Measurements from ENCODE around the gene GBGT1. TPM values are rescaled to one million over a fixed set of nuclear protein-coding genes. Genes with fewer than 3 reads are reported as not detected.

Gene GBGT1
- total and polyA plus RNA-seq, 2 of the 4 experiments (the other 2 are of a cell fraction), result 1.8 to 3.2 TPM

- POLR2A ChIA-PET (ENCODE audit: unreplicated experiment), result no interaction called here
- Histone ChIP-seq H3K18ac (ENCODE audit: low read depth, low read length) (no peak overlapping the region), H2BK15ac (ENCODE audit: low read depth, low read length) (no peak overlapping the region), H2BK20ac (ENCODE audit: low read depth, low read length) (no peak overlapping the region), H2AK5ac (ENCODE audit: low read depth, low read length) (no peak overlapping the region), H3K36me3 (ENCODE audit: control insufficient read depth, insufficient read depth, low read length) (no peaks in the 10 kb centered on the region), H3K23ac (ENCODE audit: low read depth, low read length) (no peak overlapping the region), H4K8ac (ENCODE audit: low read depth in 2 of 2, low read length in 2 of 2) (no peak overlapping the region), H3K9ac (ENCODE audit: low read depth, low read length) (no peak overlapping the region), H2BK5ac (ENCODE audit: low read depth, low read length, poor library complexity, severe bottlenecking) (no peak overlapping the region), H3K4me2 (ENCODE audit: low read depth, low read length) (no peak overlapping the region), H3K9me3 (ENCODE audit: control insufficient read depth, insufficient read depth, low read length) (no peaks in the 10 kb centered on the region), H3K27ac (ENCODE audit: insufficient read depth, low read length) (no peak overlapping the region), H3K79me1 (ENCODE audit: low read depth in 1 of 2, low read length in 2 of 2) (no peaks in the 10 kb centered on the region), H3K4me1 (ENCODE audit: control insufficient read depth, insufficient read depth, low read length) (peaks cover 7% of the 10 kb centered on the region; the same call in 1 of the 2 replicates), H3K27me3 (ENCODE audit: control insufficient read depth, insufficient read depth, low read length) (peaks cover 20% of the 10 kb centered on the region), H3K9me1 (ENCODE audit: insufficient read depth, low read length) (0 out of 2 replicates have a peak, but pooled peaks cover 3% of the 10 kb centered on the region), H4K5ac (ENCODE audit: low read depth, low read length) (no peak overlapping the region), H2AFZ (replicated peaks; ENCODE audit: low read length, poor library complexity) (no peak overlapping the region), H3K4me3 (ENCODE audit: insufficient read depth, low read depth, low read length) (no peak overlapping the region), H3K14ac (replicated peaks; ENCODE audit: low read depth, low read length) (no peak overlapping the region), H2AK9ac (replicated peaks; ENCODE audit: low read depth, low read length, poor library complexity) (no peak overlapping the region), H4K20me1 (ENCODE audit: insufficient read depth, low read length) (no peaks in the 10 kb centered on the region; the same call in 1 of the 2 replicates), H2BK120ac (ENCODE audit: low read depth, low read length) (no peak overlapping the region), H3K56ac (ENCODE audit: extremely low read depth, insufficient read depth, low read length) (no peak overlapping the region), H3K4ac (ENCODE audit: low read depth, low read length) (no peak overlapping the region), H4K91ac (ENCODE audit: insufficient read depth, low read depth, low read length) (no peak overlapping the region)
- no CpG with 5 or more reads among the region's 6 CpGs for WGBS, 2 experiments (ENCODE audit: extremely low coverage in 2 of 2, insufficient read length in 1 of 2)
- DNase-seq, result no peak
- no TSS peak for BruUV-seq (replicated peaks)
- no peak for TF ChIP-seq NFE2L2 (IDR thresholded peaks at IDR 0.05; ENCODE audit: low read depth, low read length)
- TF ChIP-seq RFX5 (IDR thresholded peaks at IDR 0.05; ENCODE audit: low read depth, low read length), result no peak
- TF ChIP-seq CEBPB (IDR thresholded peaks at IDR 0.05; ENCODE audit: low read depth, low read length), result no peak
- no peak for TF ChIP-seq MAFK (IDR thresholded peaks at IDR 0.05; ENCODE audit: low read depth, low read length)
- TF ChIP-seq FOS (IDR thresholded peaks at IDR 0.05; ENCODE audit: low read depth, low read length), result no peak
- no peak for TF ChIP-seq USF2 (IDR thresholded peaks at IDR 0.05; ENCODE audit: low read depth, low read length)
- TF ChIP-seq MAZ (IDR thresholded peaks at IDR 0.05; ENCODE audit: borderline replicate concordance, low read depth, low read length), result no peak
- TF ChIP-seq RCOR1 (IDR thresholded peaks at IDR 0.05; ENCODE audit: insufficient replicate concordance, low read length), result no peak
- TF ChIP-seq BHLHE40 (IDR thresholded peaks at IDR 0.05; ENCODE audit: low read depth, low read length), result no peak
- no peak for TF ChIP-seq CTCF (conservative IDR thresholded peaks at IDR 0.05; ENCODE audit: low read depth, low read length)
- intact Hi-C loops (cut with micrococcal nuclease) (no loop called here), dilution Hi-C loops (cut with HindIII; ENCODE audit: low sequenced_read_pairs, unreplicated experiment) (no loop called here), in situ Hi-C loops (cut with MboI; ENCODE audit: low sequenced_read_pairs) (no loop called here)
- CTCF ChIA-PET, result interaction anchor here (0.9 kb wide), 1 partner anchor 9 kb away, joined by 5 read pairs; no protein-coding TSS in a partner anchor
- ATAC-seq (ENCODE audit: low read depth), result no peak
Measured at GRCh38 chr9:133168432-133168831, 4.7 kb upstream of the GBGT1 start.
